Panc1 (cell line): ENCODE data around the gene SUSD2. TPM values are rescaled to one million over a fixed set of nuclear protein-coding genes. Genes with fewer than 3 reads are reported as not detected.

Experiments used
- ATAC-seq: fragments of 200-7000 bp; cut with Tn5 transposase; 2 replicates; pipeline ENCODE4 v1.9.1; 2020; ENCODE audit warnings: mild to moderate bottlenecking, moderate library complexity
- BruUV-seq: library from RNA; stranded (reverse); fragments of 400-500 nt; replicated peaks from 2 replicates; lab custom pipeline; 2021; lab: Mats Ljungman, UMichigan
- CTCF ChIA-PET: fragments of 300-600 bp; sonication (Branson Sonifier 250); formaldehyde crosslinking; loops from one replicate; lab custom pipeline; 2022; ENCODE audit warnings: antibody characterized with exemption; lab: Charles Lee
- POLR2A ChIA-PET: fragments of 300-600 bp; sonication (Branson Sonifier 250); formaldehyde crosslinking; loops from one replicate; lab custom pipeline; 2022; ENCODE audit warnings: antibody characterized with exemption; lab: Charles Lee
- DNase-seq: peaks from one replicate; pipeline ENCODE4 v3.0.0-alpha.2; 2010; ENCODE audit warnings: low read depth, low spot score
- H3K27ac ChIP-seq: 2 replicates; pipeline ENCODE4 v1.5.1; 2011; ENCODE audit warnings: mild to moderate bottlenecking, low read length, inconsistent platforms
- H3K27me3 ChIP-seq: fragments of 200-500 bp; sonication (Bioruptor generic); 2 replicates; pipeline ENCODE4 v1.6.0; 2014; ENCODE audit warnings: low read length, inconsistent platforms; ENCODE audit not compliant: control insufficient read depth, insufficient read depth
- H3K36me3 ChIP-seq: fragments of 200-500 bp; sonication (Bioruptor generic); 2 replicates; pipeline ENCODE4 v1.5.1; 2014; ENCODE audit warnings: inconsistent platforms, mild to moderate bottlenecking, low read length, moderate library complexity; ENCODE audit not compliant: control insufficient read depth, insufficient read depth
- H3K4me1 ChIP-seq: 2 replicates; pipeline ENCODE4 v1.5.1; 2011; ENCODE audit warnings: inconsistent platforms, mild to moderate bottlenecking, low read length, moderate library complexity; ENCODE audit not compliant: control insufficient read depth, insufficient read depth
- H3K4me3 ChIP-seq, 2 experiments: 2 replicates each; pipeline ENCODE4 v1.5.1; 2011 to 2012; ENCODE audit warnings: low read depth in 2 of 2, low read length in 2 of 2, mild to moderate bottlenecking in 2 of 2, inconsistent platforms in 1 of 2, moderate library complexity in 1 of 2
- H3K9me3 ChIP-seq: fragments of 200-500 bp; sonication (Bioruptor generic); 2 replicates; pipeline ENCODE4 v1.5.1; 2014; ENCODE audit warnings: low read depth, mild to moderate bottlenecking, inconsistent platforms, low read length, moderate library complexity; ENCODE audit not compliant: control insufficient read depth, insufficient read depth
- POLR2AphosphoS5 ChIP-seq: IDR thresholded peaks from 2 replicates; pipeline ENCODE4 v1.6.1; 2012; ENCODE audit warnings: mild to moderate bottlenecking, low read depth, low read length, moderate library complexity
- SIN3A ChIP-seq: IDR thresholded peaks from 2 replicates; pipeline ENCODE4 v1.6.1; 2012; ENCODE audit warnings: low read depth, mild to moderate bottlenecking, low read length, moderate library complexity, borderline replicate concordance; ENCODE audit not compliant: insufficient read depth
- TCF7L2 ChIP-seq: IDR thresholded peaks from 2 replicates; pipeline ENCODE4 v1.6.1; 2011; ENCODE audit warnings: mild to moderate bottlenecking, low read depth, low read length, inconsistent platforms
- in situ Hi-C: cut with HindIII; loops from 2 replicates; pipeline ENCODE4 v1.10.0; 2016; ENCODE audit warnings: low sequenced_read_pairs, low pct_unique_long_range_greater_than_20kb
- intact Hi-C: fragments of 100-400 bp; cut with micrococcal nuclease; formaldehyde crosslinking; loops from one replicate; pipeline ENCODE4 v1.10.0; 2022; ENCODE audit not compliant: unreplicated experiment
- total RNA-seq: library from RNA; stranded (reverse); gene quantifications from one replicate; pipeline ENCODE4 v1.2.1, GENCODE V29; 2021; ENCODE audit not compliant: unreplicated experiment
- TF ChIP-seq, protein P1 (sequence below): fragments of 450-650 bp; IDR thresholded peaks from 2 replicates; pipeline ENCODE4 v1.5.1; 2017; ENCODE audit warnings: mild to moderate bottlenecking
- TF ChIP-seq, protein P2 (sequence below), 2 experiments: IDR thresholded peaks; 2 replicates each; pipeline ENCODE4 v1.6.1; 2011 to 2012; ENCODE audit warnings: low read depth in 2 of 2, control low read depth in 1 of 2, low read length in 1 of 2, mild to moderate bottlenecking in 1 of 2, moderate library complexity in 1 of 2; ENCODE audit not compliant: insufficient read depth in 1 of 2

Gene SUSD2
- total RNA-seq, 1 experiment from 2014 or later = 10.6 TPM

DNA sequence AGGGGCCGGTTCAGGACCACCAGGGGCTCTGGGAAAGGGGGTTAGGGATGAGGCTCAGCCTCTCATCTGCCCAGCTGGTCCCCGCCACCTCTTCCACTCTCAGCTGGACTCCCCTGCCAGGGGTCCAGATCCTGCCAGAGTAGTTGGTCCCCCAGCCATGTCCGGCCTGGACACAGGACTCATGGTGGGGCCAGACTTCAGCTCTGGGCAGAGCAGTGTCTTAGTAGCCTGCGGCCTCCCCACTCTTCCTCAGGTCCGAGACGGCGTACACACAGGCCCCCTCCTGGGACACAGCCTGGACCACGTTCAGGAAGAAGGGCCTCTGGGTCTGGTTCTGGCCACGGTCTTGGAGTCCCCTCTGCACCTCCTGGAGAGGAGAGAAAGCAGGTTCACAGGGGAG is 38.5 kb downstream of the SUSD2 start:
- in situ Hi-C loops (no loop called here), intact Hi-C loops (no loop called here)
- ATAC-seq = no peak
- Histone ChIP-seq H3K36me3 (no peaks in the 10 kb centered on the region), H3K9me3 (peaks cover 2% of the 10 kb centered on the region; the same call in 1 of the 2 replicates), H3K4me1 (no peaks in the 10 kb centered on the region), H3K27me3 (no peaks in the 10 kb centered on the region), H3K4me3 (no peak overlapping the region), H3K27ac (no peak overlapping the region)
- ChIA-PET CTCF (no interaction called here), POLR2A (no interaction called here)
- no peak for DNase-seq
- no TSS peak for BruUV-seq
- TF ChIP-seq POLR2AphosphoS5 (no peak), SIN3A (no peak), TCF7L2 (no peak)
- TF ChIP-seq, protein P1, sequence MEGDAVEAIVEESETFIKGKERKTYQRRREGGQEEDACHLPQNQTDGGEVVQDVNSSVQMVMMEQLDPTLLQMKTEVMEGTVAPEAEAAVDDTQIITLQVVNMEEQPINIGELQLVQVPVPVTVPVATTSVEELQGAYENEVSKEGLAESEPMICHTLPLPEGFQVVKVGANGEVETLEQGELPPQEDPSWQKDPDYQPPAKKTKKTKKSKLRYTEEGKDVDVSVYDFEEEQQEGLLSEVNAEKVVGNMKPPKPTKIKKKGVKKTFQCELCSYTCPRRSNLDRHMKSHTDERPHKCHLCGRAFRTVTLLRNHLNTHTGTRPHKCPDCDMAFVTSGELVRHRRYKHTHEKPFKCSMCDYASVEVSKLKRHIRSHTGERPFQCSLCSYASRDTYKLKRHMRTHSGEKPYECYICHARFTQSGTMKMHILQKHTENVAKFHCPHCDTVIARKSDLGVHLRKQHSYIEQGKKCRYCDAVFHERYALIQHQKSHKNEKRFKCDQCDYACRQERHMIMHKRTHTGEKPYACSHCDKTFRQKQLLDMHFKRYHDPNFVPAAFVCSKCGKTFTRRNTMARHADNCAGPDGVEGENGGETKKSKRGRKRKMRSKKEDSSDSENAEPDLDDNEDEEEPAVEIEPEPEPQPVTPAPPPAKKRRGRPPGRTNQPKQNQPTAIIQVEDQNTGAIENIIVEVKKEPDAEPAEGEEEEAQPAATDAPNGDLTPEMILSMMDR = no peak
- TF ChIP-seq, protein P2, sequence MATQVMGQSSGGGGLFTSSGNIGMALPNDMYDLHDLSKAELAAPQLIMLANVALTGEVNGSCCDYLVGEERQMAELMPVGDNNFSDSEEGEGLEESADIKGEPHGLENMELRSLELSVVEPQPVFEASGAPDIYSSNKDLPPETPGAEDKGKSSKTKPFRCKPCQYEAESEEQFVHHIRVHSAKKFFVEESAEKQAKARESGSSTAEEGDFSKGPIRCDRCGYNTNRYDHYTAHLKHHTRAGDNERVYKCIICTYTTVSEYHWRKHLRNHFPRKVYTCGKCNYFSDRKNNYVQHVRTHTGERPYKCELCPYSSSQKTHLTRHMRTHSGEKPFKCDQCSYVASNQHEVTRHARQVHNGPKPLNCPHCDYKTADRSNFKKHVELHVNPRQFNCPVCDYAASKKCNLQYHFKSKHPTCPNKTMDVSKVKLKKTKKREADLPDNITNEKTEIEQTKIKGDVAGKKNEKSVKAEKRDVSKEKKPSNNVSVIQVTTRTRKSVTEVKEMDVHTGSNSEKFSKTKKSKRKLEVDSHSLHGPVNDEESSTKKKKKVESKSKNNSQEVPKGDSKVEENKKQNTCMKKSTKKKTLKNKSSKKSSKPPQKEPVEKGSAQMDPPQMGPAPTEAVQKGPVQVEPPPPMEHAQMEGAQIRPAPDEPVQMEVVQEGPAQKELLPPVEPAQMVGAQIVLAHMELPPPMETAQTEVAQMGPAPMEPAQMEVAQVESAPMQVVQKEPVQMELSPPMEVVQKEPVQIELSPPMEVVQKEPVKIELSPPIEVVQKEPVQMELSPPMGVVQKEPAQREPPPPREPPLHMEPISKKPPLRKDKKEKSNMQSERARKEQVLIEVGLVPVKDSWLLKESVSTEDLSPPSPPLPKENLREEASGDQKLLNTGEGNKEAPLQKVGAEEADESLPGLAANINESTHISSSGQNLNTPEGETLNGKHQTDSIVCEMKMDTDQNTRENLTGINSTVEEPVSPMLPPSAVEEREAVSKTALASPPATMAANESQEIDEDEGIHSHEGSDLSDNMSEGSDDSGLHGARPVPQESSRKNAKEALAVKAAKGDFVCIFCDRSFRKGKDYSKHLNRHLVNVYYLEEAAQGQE (IDR thresholded peaks at IDR 0.05; ENCODE audit: insufficient read depth in 1 of 2, low read depth in 2 of 2, low read length in 1 of 2) = no peak

DNA sequence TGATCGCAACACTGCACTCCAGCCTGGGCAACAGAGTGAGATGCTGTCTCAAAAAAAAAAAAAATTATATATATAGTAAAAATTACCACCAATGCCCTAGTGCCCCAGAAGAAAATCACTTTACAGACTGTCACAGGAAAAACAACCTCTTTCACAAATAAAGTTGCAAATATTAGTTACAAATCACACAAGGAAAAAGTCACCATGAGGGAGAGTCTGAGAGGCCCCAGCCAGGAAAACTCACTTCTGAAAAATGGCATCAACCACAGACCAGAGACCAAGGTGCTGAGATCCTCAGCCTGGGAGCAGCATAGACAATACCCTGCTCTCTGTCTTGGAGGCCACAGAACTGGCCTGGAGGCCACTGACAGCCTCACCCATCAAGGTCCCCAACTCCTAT is 43.2 kb downstream of the SUSD2 start:
- no peak for ATAC-seq
- TF ChIP-seq SIN3A = no peak
- no peak for TF ChIP-seq TCF7L2
- no TSS peak for BruUV-seq

DNA sequence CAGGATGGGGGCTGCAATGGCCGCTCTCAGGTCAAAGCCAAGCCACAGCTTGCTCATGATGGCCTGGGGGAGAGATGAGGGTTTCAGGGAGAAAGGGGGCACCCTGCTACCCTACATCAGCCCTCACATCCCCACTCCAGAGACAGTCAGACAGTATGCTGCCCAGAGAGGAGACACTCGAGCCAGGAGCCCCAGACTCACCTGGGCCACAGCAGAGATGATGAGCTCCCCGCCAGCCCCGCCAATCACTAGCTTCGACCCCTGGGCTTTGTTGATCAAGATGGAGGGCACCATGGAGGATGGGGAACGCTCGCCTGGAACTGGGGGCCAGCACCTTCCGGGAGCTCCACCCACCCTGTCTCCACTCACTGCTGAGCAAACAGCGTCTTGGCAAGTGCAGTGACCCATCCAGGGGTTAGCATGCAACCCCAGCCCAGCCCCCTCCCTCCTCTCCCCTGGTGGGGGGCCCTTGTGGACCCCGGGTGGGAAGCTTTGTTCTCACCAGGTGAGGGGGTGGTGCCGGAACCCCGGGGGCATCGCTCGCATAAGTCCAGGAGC is 43.8 kb downstream of the SUSD2 start:
- POLR2A ChIA-PET = no interaction called here
- intact Hi-C loops = no loop called here
- CTCF ChIA-PET = no interaction called here
- Histone ChIP-seq H3K27ac (no peak overlapping the region), H3K4me3 (no peak overlapping the region), H3K9me3 (peaks cover 3% of the 10 kb centered on the region; the same call in 1 of the 2 replicates), H3K36me3 (no peaks in the 10 kb centered on the region), H3K4me1 (no peaks in the 10 kb centered on the region), H3K27me3 (no peaks in the 10 kb centered on the region)
- TF ChIP-seq SIN3A (no peak), POLR2AphosphoS5 (no peak), TCF7L2 (no peak)
- TF ChIP-seq, protein P2 (IDR thresholded peaks at IDR 0.05; ENCODE audit: insufficient read depth in 1 of 2, low read depth in 2 of 2, low read length in 1 of 2) = no peak
- TF ChIP-seq, protein P1 = no peak
- in situ Hi-C loops = no loop called here
- ATAC-seq = no peak
- BruUV-seq = no TSS peak
- DNase-seq = no peak

More for the DNA sequence above, 43.2 kb downstream of the SUSD2 start:
- no peaks in the 10 kb centered on the region for H3K4me1 ChIP-seq
- H3K4me3 ChIP-seq = no peak overlapping the region
- H3K27me3 ChIP-seq = no peaks in the 10 kb centered on the region
- ChIA-PET POLR2A (no interaction called here), CTCF (no interaction called here)
- in situ Hi-C loops (no loop called here), intact Hi-C loops (no loop called here)
- H3K36me3 ChIP-seq = no peaks in the 10 kb centered on the region
- DNase-seq = no peak
- H3K9me3 ChIP-seq = peaks cover 3% of the 10 kb centered on the region; the same call in 1 of the 2 replicates
- no peak overlapping the region for H3K27ac ChIP-seq
